Smooth muscle cell of bladder (primary cell): Measurements from ENCODE around the gene SLC16A3. TPM values are rescaled to one million over a fixed set of nuclear protein-coding genes. Genes with fewer than 3 reads are reported as not detected.

Experiments used
- total RNA-seq: library from RNA; depleted of rRNA; stranded (reverse); fragments of >200 nt; gene quantifications from 2 replicates; pipeline ENCODE4 v1.2.3, GENCODE V29; 2014

SLC16A3 gene
- total RNA-seq: 165 and 326 TPM in 2 replicates

GRCh38 chr17:82228842-82229697, at the start of gene SLC16A3:
Gene SLC16A3 (plus strand): TSS chr17:82229042. CDS start chr17:82236009, 6,967 bp downstream.

GRCh38 chr17:82212331-82213250, 16.3 kb upstream of the SLC16A3 start, which contains the start of gene CCDC57:
Gene CCDC57 (minus strand): TSS chr17:82212842. CDS start chr17:82201944, 10,898 bp downstream.

GRCh38 chr17:82273327-82274133, 44.7 kb downstream of the SLC16A3 start, which contains the start of gene CSNK1D:
Gene CSNK1D (minus strand): TSS chr17:82273700. CDS start chr17:82273381, 319 bp downstream.

Other genes with a start within 250 kb of the SLC16A3 start
- 14.4 and 20.1 TPM in 2 replicates for gene CENPX, start 206.2 kb upstream of the SLC16A3 start, total RNA-seq
- 9.2 and 11.1 TPM in 2 replicates for gene LRRC45, start 205.7 kb upstream of the SLC16A3 start, total RNA-seq
- gene RAC3, start 197.4 kb upstream of the SLC16A3 start, total RNA-seq: 5.7 and 10.6 TPM in 2 replicates
- gene DCXR, start 191.3 kb upstream of the SLC16A3 start, total RNA-seq: 44.4 and 57.6 TPM in 2 replicates
- gene RFNG, start 177.2 kb upstream of the SLC16A3 start, total RNA-seq: 27.9 and 44.6 TPM in 2 replicates
- gene GPS1, start 177.1 kb upstream of the SLC16A3 start, total RNA-seq: 85.9 and 88.7 TPM in 2 replicates
- 48.6 and 57.0 TPM in 2 replicates for gene DUS1L, start 163.2 kb upstream of the SLC16A3 start, total RNA-seq
- 67.0 and 94.7 TPM in 2 replicates for gene FASN, start 130.8 kb upstream of the SLC16A3 start, total RNA-seq
- gene CCDC57, start 16.2 kb upstream of the SLC16A3 start, total RNA-seq: 11.1 and 16.0 TPM in 2 replicates
- gene CSNK1D, start 44.7 kb downstream of the SLC16A3 start, total RNA-seq: 40.1 and 46.3 TPM in 2 replicates
- gene CD7, start 88.6 kb downstream of the SLC16A3 start, total RNA-seq: 0.09 and 0.14 TPM in 2 replicates
- 15.6 and 19.3 TPM in 2 replicates for gene SECTM1, start 104.7 kb downstream of the SLC16A3 start, total RNA-seq
- gene TEX19, start 130.2 kb downstream of the SLC16A3 start, total RNA-seq: under 0.01 TPM in 1 of 2 replicates, not detected in the other
- not detected in 2 replicates for gene UTS2R, start 142.7 kb downstream of the SLC16A3 start, total RNA-seq
- gene HEXD, start 189.3 kb downstream of the SLC16A3 start, total RNA-seq: 9.4 and 9.7 TPM in 2 replicates
- 15.2 and 30.3 TPM in 2 replicates for gene OGFOD3, start 189.5 kb downstream of the SLC16A3 start, total RNA-seq
- gene CYBC1, start 221.7 kb downstream of the SLC16A3 start, total RNA-seq: 48.5 and 65.9 TPM in 2 replicates
- 20.3 and 35.0 TPM in 2 replicates for gene NARF, start 229.7 kb downstream of the SLC16A3 start, total RNA-seq